Measurements from ENCODE around the gene INPP4B. TPM values are rescaled to one million over a fixed set of nuclear protein-coding genes. Genes with fewer than 3 reads are reported as not detected.
A peak's percentile ranks its signal among the peaks of the same experiment; 100 is the strongest.

INPP4B gene
- total RNA-seq, 1 donor from 2014 or later = 10.9 TPM

DNA sequence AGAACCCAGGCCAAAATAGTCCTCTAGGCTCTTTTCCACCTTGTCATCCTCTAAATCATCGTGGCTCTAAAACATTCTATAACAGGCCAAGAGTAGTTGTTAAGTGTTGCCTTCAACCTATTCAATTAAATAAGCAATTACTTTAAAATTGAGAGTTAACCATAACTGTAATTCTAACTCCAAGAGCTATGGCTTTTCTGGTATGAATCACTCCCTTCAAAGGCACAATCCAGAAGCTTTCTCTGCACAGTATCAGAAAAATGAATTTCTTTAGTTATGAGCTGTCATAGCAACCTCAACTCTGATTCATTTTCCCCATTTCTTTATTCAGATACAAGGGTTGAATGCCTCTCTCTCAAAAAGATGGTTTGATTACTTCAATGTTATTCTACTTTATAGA is 21.7 kb downstream of the INPP4B start:
- H3K36me3 ChIP-seq (ENCODE audit: control insufficient read depth, insufficient read depth, low read length) = no peaks in the 10 kb centered on the region
- no peak for DNase-seq (ENCODE audit: low read depth)
- TF ChIP-seq, protein P1, sequence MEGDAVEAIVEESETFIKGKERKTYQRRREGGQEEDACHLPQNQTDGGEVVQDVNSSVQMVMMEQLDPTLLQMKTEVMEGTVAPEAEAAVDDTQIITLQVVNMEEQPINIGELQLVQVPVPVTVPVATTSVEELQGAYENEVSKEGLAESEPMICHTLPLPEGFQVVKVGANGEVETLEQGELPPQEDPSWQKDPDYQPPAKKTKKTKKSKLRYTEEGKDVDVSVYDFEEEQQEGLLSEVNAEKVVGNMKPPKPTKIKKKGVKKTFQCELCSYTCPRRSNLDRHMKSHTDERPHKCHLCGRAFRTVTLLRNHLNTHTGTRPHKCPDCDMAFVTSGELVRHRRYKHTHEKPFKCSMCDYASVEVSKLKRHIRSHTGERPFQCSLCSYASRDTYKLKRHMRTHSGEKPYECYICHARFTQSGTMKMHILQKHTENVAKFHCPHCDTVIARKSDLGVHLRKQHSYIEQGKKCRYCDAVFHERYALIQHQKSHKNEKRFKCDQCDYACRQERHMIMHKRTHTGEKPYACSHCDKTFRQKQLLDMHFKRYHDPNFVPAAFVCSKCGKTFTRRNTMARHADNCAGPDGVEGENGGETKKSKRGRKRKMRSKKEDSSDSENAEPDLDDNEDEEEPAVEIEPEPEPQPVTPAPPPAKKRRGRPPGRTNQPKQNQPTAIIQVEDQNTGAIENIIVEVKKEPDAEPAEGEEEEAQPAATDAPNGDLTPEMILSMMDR (IDR thresholded peaks at IDR 0.05; ENCODE audit: insufficient read depth, low read length, poor library complexity, severe bottlenecking) = no peak

DNA sequence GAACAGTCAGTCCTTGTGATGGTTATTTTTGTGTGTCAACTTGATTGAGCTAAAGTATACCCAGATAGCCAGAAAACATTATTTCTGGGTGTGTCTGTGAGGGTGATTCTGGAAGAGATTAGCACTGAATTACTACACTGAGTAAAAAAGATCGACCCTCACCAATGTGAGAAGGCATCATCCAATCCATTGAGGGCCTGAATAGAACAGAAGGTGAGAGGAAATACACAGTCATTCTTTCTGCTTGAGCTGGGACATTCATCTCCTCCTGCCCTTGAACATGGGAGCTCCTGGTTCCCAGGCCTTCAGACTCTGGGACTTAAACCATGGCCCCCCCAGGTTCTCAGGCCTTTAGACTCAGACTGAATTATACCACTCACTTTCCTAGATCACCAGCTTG is 22.3 kb downstream of the INPP4B start:
- Histone ChIP-seq H3K36me3 (ENCODE audit: control insufficient read depth, insufficient read depth, low read length) (no peaks in the 10 kb centered on the region), H3K4me3 (ENCODE audit: low read depth, low read length) (no peak overlapping the region), H3K27me3 (ENCODE audit: control insufficient read depth, insufficient read depth, low read length) (no peaks in the 10 kb centered on the region)
- DNase-seq (ENCODE audit: low read depth) = no peak
- TF ChIP-seq, protein P1 (IDR thresholded peaks at IDR 0.05; ENCODE audit: insufficient read depth, low read length, poor library complexity, severe bottlenecking) = no peak

More for the DNA sequence above, 21.7 kb downstream of the INPP4B start:
- Histone ChIP-seq H3K4me3 (ENCODE audit: low read depth, low read length) (no peak overlapping the region), H3K27me3 (ENCODE audit: control insufficient read depth, insufficient read depth, low read length) (no peaks in the 10 kb centered on the region)

GRCh38 chr4:142818476-142818875 is 27.6 kb downstream of the INPP4B start:
- Histone ChIP-seq H3K27me3 (ENCODE audit: control insufficient read depth, insufficient read depth, low read length) (no peaks in the 10 kb centered on the region), H3K36me3 (ENCODE audit: control insufficient read depth, insufficient read depth, low read length) (no peaks in the 10 kb centered on the region), H3K4me3 (ENCODE audit: low read depth, low read length) (no peak overlapping the region)
- TF ChIP-seq, protein P1 (IDR thresholded peaks at IDR 0.05; ENCODE audit: insufficient read depth, low read length, poor library complexity, severe bottlenecking) = no peak
- DNase-seq (ENCODE audit: low read depth) = no peak

DNA sequence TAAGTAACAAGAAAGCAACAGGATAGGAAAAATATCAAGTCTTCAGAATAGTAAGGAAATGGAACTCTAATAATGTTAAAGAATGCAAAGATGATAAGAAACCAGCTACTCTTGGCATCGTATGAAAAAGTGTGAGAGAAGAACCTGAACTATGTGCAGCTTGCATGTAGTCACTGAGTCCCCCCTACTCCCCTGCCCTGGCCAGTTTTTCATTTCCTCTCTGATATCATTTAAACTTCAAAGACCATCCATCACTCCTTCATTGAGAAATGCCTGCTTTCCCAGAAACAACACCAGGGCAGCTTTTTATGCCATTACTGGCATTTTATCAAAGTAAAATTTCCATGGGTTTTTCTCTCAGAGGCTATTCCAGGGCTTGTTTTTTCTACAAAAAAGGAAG is 28.1 kb downstream of the INPP4B start:
- TF ChIP-seq, protein P1 (IDR thresholded peaks at IDR 0.05; ENCODE audit: insufficient read depth, low read length, poor library complexity, severe bottlenecking) = no peak
- DNase-seq (ENCODE audit: low read depth) = no peak
- H3K27me3 ChIP-seq (ENCODE audit: control insufficient read depth, insufficient read depth, low read length) = no peaks in the 10 kb centered on the region
- no peak overlapping the region for H3K4me3 ChIP-seq (ENCODE audit: low read depth, low read length)
- H3K36me3 ChIP-seq (ENCODE audit: control insufficient read depth, insufficient read depth, low read length) = no peaks in the 10 kb centered on the region

DNA sequence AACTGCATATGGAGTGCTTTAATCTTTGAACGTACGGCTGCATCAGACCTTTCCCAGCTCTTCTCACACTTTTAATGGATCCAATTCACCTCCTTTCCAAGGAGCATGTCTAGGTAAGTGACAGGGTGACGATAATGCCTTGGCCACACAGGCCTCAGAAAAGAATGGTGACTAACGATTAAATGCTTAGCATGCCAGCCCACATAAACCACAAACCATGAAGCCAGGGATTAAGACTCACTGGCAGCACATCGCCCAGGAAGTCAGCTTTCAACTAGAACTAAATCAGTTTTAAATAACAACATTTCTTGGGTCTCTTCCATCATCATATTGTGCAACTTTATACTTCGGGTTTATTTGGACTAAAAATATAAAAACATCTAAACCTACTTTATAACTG is 28.7 kb downstream of the INPP4B start:
- peak; percentile 86 for DNase-seq (ENCODE audit: low read depth)
- no peak overlapping the region for H3K4me3 ChIP-seq (ENCODE audit: low read depth, low read length)
- TF ChIP-seq, protein P1 (IDR thresholded peaks at IDR 0.05; ENCODE audit: insufficient read depth, low read length, poor library complexity, severe bottlenecking) = no peak
- H3K36me3 ChIP-seq (ENCODE audit: control insufficient read depth, insufficient read depth, low read length) = no peaks in the 10 kb centered on the region
- no peaks in the 10 kb centered on the region for H3K27me3 ChIP-seq (ENCODE audit: control insufficient read depth, insufficient read depth, low read length)

- Histone ChIP-seq H3K27me3 (ENCODE audit: control insufficient read depth, insufficient read depth, low read length) (no peaks in the 10 kb centered on the region), H3K4me3 (ENCODE audit: low read depth, low read length) (no peak overlapping the region), H3K36me3 (ENCODE audit: control insufficient read depth, insufficient read depth, low read length) (no peaks in the 10 kb centered on the region)
- TF ChIP-seq, protein P1 (IDR thresholded peaks at IDR 0.05; ENCODE audit: insufficient read depth, low read length, poor library complexity, severe bottlenecking) = no peak
- peak; percentile 69 for DNase-seq (ENCODE audit: low read depth)
These were observed 30.3 kb downstream of the INPP4B start for GRCh38 chr4:142815834-142816233.
